Gastrocnemius medialis (tissue), 4 donors: ENCODE results near the gene PDZRN3.
A peak's percentile ranks its signal among the peaks of the same experiment; 100 is the strongest.

Experiments
- CTCF ChIP-seq, 5 experiments: fragments of 450-650 bp in 3 of 5; fragments of 200-600 bp in 2 of 5; sonication (generic) in 2 of 5; IDR thresholded peaks in 4 of 5; conservative IDR thresholded peaks in 1 of 5; 1 replicate in 4 of 5; 2 replicates in 1 of 5; pipeline ENCODE4 v1.5.1; 2016 to 2019; ENCODE audit warnings: antibody characterized with exemption in 5 of 5, mild to moderate bottlenecking in 3 of 5, moderate library complexity in 3 of 5
- POLR2A ChIP-seq, 2 donors: fragments of 450-650 bp; IDR thresholded peaks; one replicate each; pipeline ENCODE4 v1.6.1; 2017; ENCODE audit warnings: antibody characterized with exemption in 2 of 2, mild to moderate bottlenecking in 2 of 2, moderate library complexity in 2 of 2

- no peak for TF ChIP-seq CTCF (IDR thresholded peaks at IDR 0.05 in 4 of 5, conservative IDR thresholded peaks at IDR 0.05 in 1 of 5)
- TF ChIP-seq POLR2A (IDR thresholded peaks at IDR 0.05), result peak in 1 of 2 donors; percentile 11
Observed at GRCh38 chr3:73582535-73582934, 42.2 kb downstream of the PDZRN3 start.
